HCT116 (cell line): Measurements from ENCODE around the gene ADCY2.

Experiments used
- CEBPB ChIP-seq: IDR thresholded peaks from 2 replicates; pipeline ENCODE4 v1.6.1; 2012; ENCODE audit warnings: low read depth
- CTCF ChIP-seq, 3 experiments: fragments of 200-600 bp in 1 of 3; sonication (generic) in 1 of 3; IDR thresholded peaks in 2 of 3; conservative IDR thresholded peaks in 1 of 3; 2 replicates each; pipeline ENCODE4 v1.5.1; 2012 to 2017; ENCODE audit warnings: low read depth in 2 of 3, low read length in 2 of 3, antibody characterized with exemption in 1 of 3, borderline replicate concordance in 1 of 3, control low read depth in 1 of 3, mild to moderate bottlenecking in 1 of 3, mixed read lengths in 1 of 3, mixed run types in 1 of 3, moderate library complexity in 1 of 3; ENCODE audit not compliant: insufficient read depth in 1 of 3
- EZH2 ChIP-seq: fragments of 200-600 bp; sonication (generic); IDR thresholded peaks from 2 replicates; pipeline ENCODE4 v1.6.1; 2017; ENCODE audit warnings: antibody characterized with exemption, mixed run types
- POLR2A ChIP-seq: IDR thresholded peaks from 2 replicates; pipeline ENCODE4 v1.7.0; 2011; ENCODE audit warnings: borderline replicate concordance; ENCODE audit not compliant: insufficient read depth, insufficient read length; ENCODE audit errors: extremely low read depth
- POLR2AphosphoS5 ChIP-seq: IDR thresholded peaks from 2 replicates; pipeline ENCODE4 v1.6.1; 2011; ENCODE audit warnings: mild to moderate bottlenecking, low read depth, low read length, moderate library complexity
- ZNF274 ChIP-seq: fragments of 200-500 bp; sonication (Bioruptor generic); IDR thresholded peaks from 2 replicates; pipeline ENCODE4 v1.6.1; 2014; ENCODE audit warnings: mild to moderate bottlenecking, low read depth, low read length, inconsistent platforms
- TF ChIP-seq, protein P1 (sequence below): IDR thresholded peaks from 2 replicates; pipeline ENCODE4 v1.6.1; 2012
- TF ChIP-seq, protein P2 (sequence below): IDR thresholded peaks from 2 replicates; pipeline ENCODE4 v1.6.1; 2012; ENCODE audit warnings: low read depth

GRCh38 chr5:7629561-7629960, 233.6 kb downstream of the ADCY2 start:
- no peak for TF ChIP-seq CTCF (IDR thresholded peaks at IDR 0.05 in 2 of 3, conservative IDR thresholded peaks at IDR 0.05 in 1 of 3; ENCODE audit: borderline replicate concordance in 1 of 3, insufficient read depth in 1 of 3, low read depth in 2 of 3, low read length in 2 of 3)
- TF ChIP-seq CEBPB: no peak
- TF ChIP-seq, protein P1, sequence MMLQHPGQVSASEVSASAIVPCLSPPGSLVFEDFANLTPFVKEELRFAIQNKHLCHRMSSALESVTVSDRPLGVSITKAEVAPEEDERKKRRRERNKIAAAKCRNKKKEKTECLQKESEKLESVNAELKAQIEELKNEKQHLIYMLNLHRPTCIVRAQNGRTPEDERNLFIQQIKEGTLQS: no peak
- TF ChIP-seq POLR2AphosphoS5: no peak
- no peak for TF ChIP-seq EZH2
- no peak for TF ChIP-seq POLR2A
- TF ChIP-seq, protein P2, sequence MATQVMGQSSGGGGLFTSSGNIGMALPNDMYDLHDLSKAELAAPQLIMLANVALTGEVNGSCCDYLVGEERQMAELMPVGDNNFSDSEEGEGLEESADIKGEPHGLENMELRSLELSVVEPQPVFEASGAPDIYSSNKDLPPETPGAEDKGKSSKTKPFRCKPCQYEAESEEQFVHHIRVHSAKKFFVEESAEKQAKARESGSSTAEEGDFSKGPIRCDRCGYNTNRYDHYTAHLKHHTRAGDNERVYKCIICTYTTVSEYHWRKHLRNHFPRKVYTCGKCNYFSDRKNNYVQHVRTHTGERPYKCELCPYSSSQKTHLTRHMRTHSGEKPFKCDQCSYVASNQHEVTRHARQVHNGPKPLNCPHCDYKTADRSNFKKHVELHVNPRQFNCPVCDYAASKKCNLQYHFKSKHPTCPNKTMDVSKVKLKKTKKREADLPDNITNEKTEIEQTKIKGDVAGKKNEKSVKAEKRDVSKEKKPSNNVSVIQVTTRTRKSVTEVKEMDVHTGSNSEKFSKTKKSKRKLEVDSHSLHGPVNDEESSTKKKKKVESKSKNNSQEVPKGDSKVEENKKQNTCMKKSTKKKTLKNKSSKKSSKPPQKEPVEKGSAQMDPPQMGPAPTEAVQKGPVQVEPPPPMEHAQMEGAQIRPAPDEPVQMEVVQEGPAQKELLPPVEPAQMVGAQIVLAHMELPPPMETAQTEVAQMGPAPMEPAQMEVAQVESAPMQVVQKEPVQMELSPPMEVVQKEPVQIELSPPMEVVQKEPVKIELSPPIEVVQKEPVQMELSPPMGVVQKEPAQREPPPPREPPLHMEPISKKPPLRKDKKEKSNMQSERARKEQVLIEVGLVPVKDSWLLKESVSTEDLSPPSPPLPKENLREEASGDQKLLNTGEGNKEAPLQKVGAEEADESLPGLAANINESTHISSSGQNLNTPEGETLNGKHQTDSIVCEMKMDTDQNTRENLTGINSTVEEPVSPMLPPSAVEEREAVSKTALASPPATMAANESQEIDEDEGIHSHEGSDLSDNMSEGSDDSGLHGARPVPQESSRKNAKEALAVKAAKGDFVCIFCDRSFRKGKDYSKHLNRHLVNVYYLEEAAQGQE: no peak
- no peak for TF ChIP-seq ZNF274
